Ovary (tissue), 3 donors: ENCODE data around the gene MRPL23.

Experiments used
- CTCF ChIP-seq, 3 donors: fragments of 450-650 bp in 2 of 3; fragments of 200-600 bp in 1 of 3; IDR thresholded peaks; one replicate each; pipeline versions ENCODE4 v1.5.1 to v1.8.0; 2016 to 2022; ENCODE audit warnings: antibody characterized with exemption in 3 of 3, mild to moderate bottlenecking in 1 of 3
- POLR2A ChIP-seq: fragments of 450-650 bp; IDR thresholded peaks from one replicate; pipeline ENCODE4 v1.6.1; 2017; ENCODE audit warnings: antibody characterized with exemption, mild to moderate bottlenecking, moderate library complexity
- donor health status: DM: no; HTN: no; CAD: no.

- TF ChIP-seq POLR2A (no peak), CTCF (IDR thresholded peaks at IDR 0.05) (no peak)
Observed at GRCh38 chr11:1927026-1927847, 19.9 kb upstream of the MRPL23 start.
